OCI-LY7 (cell line): ENCODE results near the gene HCFC2. TPM values are rescaled to one million over a fixed set of nuclear protein-coding genes. Genes with fewer than 3 reads are reported as not detected.

Experiments
- BruUV-seq: library from RNA; stranded (reverse); fragments of 400-500 nt; replicated peaks from 2 replicates; lab custom pipeline; 2021; lab: Mats Ljungman, UMichigan
- CTCF ChIA-PET: fragments of 300-600 bp; sonication (Branson Sonifier 250); formaldehyde crosslinking; loops from one replicate; lab custom pipeline; 2022; ENCODE audit warnings: antibody characterized with exemption; ENCODE audit not compliant: unreplicated experiment; lab: Charles Lee
- POLR2A ChIA-PET: fragments of 300-600 bp; sonication (Branson Sonifier 250); formaldehyde crosslinking; loops from one replicate; lab custom pipeline; 2022; ENCODE audit warnings: antibody characterized with exemption; lab: Charles Lee
- DNase-seq: peaks from one replicate; pipeline ENCODE4 v3.0.0-alpha.2; 2015; ENCODE audit warnings: low spot score
- H2AFZ ChIP-seq: fragments of 200-600 bp; sonication (generic), shearing (Covaris generic); 2 replicates; pipeline ENCODE4 v1.6.1; 2014; ENCODE audit warnings: mild to moderate bottlenecking, antibody characterized with exemption, low read length, moderate library complexity
- H3K27ac ChIP-seq: fragments of 200-600 bp; sonication (generic); 2 replicates; pipeline ENCODE4 v1.5.1; 2014; ENCODE audit warnings: mixed run types, low read depth, mild to moderate bottlenecking, moderate library complexity, low read length, inconsistent platforms; ENCODE audit not compliant: poor library complexity, severe bottlenecking
- H3K36me3 ChIP-seq: fragments of 200-600 bp; sonication (generic); 2 replicates; pipeline ENCODE4 v1.6.1; 2014; ENCODE audit warnings: mild to moderate bottlenecking, antibody characterized with exemption, low read length, moderate library complexity, mixed read lengths; ENCODE audit not compliant: insufficient read depth
- H3K4me1 ChIP-seq: fragments of 200-600 bp; sonication (generic); 2 replicates; pipeline ENCODE4 v1.5.1; 2014; ENCODE audit warnings: mild to moderate bottlenecking, low read length; ENCODE audit not compliant: insufficient read depth, poor library complexity, severe bottlenecking
- H3K4me2 ChIP-seq: fragments of 200-600 bp; sonication (generic); 2 replicates; pipeline ENCODE4 v1.6.1; 2014; ENCODE audit warnings: mild to moderate bottlenecking, low read length
- H3K4me3 ChIP-seq: fragments of 200-600 bp; sonication (generic); 2 replicates; pipeline ENCODE4 v1.5.1; 2014; ENCODE audit warnings: mild to moderate bottlenecking, low read depth, low read length; ENCODE audit not compliant: poor library complexity, severe bottlenecking
- H3K79me2 ChIP-seq: fragments of 200-600 bp; sonication (generic); 2 replicates; pipeline ENCODE4 v1.6.1; 2016; ENCODE audit warnings: low read depth, mild to moderate bottlenecking, low read length, moderate library complexity, mixed read lengths; ENCODE audit not compliant: insufficient read depth
- H3K9me2 ChIP-seq: fragments of 200-600 bp; sonication (generic); 2 replicates; pipeline ENCODE4 v1.6.1; 2016; ENCODE audit warnings: mild to moderate bottlenecking, low read length, mixed read lengths; ENCODE audit not compliant: insufficient read depth
- H3K9me3 ChIP-seq: fragments of 200-600 bp; sonication (generic); 2 replicates; pipeline ENCODE4 v1.6.1; 2014; ENCODE audit warnings: mild to moderate bottlenecking, mixed run types, low read length, mixed read lengths
- H4K20me1 ChIP-seq: fragments of 200-600 bp; sonication (generic); 2 replicates; pipeline ENCODE4 v1.6.1; 2014; ENCODE audit warnings: mild to moderate bottlenecking, antibody characterized with exemption, low read length, moderate library complexity, mixed read lengths; ENCODE audit not compliant: insufficient read depth
- CTCF ChIP-seq: fragments of 200-600 bp; sonication (generic); conservative IDR thresholded peaks from 2 replicates; pipeline ENCODE4 v1.5.1; 2014; ENCODE audit warnings: mild to moderate bottlenecking, antibody characterized with exemption, low read length, moderate library complexity, mixed read lengths
- EZH2phosphoT487 ChIP-seq: fragments of 200-600 bp; sonication (generic); IDR thresholded peaks from 2 replicates; pipeline ENCODE4 v1.6.1; 2018; ENCODE audit warnings: low read depth, borderline replicate concordance, mild to moderate bottlenecking, mixed run types, antibody characterized with exemption, low read length, moderate library complexity, mixed read lengths
- intact Hi-C: fragments of 100-400 bp; cut with micrococcal nuclease; formaldehyde crosslinking; loops from one replicate; pipeline ENCODE4 v1.10.0; 2022; ENCODE audit not compliant: unreplicated experiment
- total RNA-seq, 2 experiments: library from RNA; depleted of rRNA in 1 of 2; stranded (reverse); fragments of >200 nt in 1 of 2; shearing (Covaris generic) in 1 of 2; gene quantifications; 2 replicates each; pipeline ENCODE4 v1.2.3, GENCODE V29; 2014 to 2022

The HCFC2 gene
- total RNA-seq, 2 experiments from 2014 or later: 8.7 to 11.8 TPM

GRCh38 chr12:104055686-104056388 lies 8.5 kb upstream of the HCFC2 start:
- Histone ChIP-seq H3K4me3 (no peak overlapping the region), H3K27ac (no peak overlapping the region), H3K9me2 (no peaks in the 10 kb centered on the region), H3K9me3 (no peaks in the 10 kb centered on the region), H3K36me3 (no peaks in the 10 kb centered on the region), H3K79me2 (no peaks in the 10 kb centered on the region), H3K4me2 (no peak overlapping the region), H3K4me1 (no peaks in the 10 kb centered on the region), H4K20me1 (no peaks in the 10 kb centered on the region), H2AFZ (no peak overlapping the region)
- DNase-seq: no peak
- ChIA-PET CTCF (no interaction called here), POLR2A (no interaction called here)
- no peak for TF ChIP-seq EZH2phosphoT487
- TF ChIP-seq CTCF: no peak
- intact Hi-C loops: no loop called here
- BruUV-seq: no TSS peak

- Histone ChIP-seq H3K4me3 (no peak overlapping the region), H3K79me2 (no peaks in the 10 kb centered on the region), H2AFZ (no peak overlapping the region), H3K4me1 (no peaks in the 10 kb centered on the region), H3K4me2 (no peak overlapping the region), H3K36me3 (no peaks in the 10 kb centered on the region), H3K9me3 (no peaks in the 10 kb centered on the region), H3K27ac (no peak overlapping the region), H4K20me1 (no peaks in the 10 kb centered on the region), H3K9me2 (no peaks in the 10 kb centered on the region)
- ChIA-PET CTCF (no interaction called here), POLR2A (interaction anchor here (0.6 kb wide), 1 partner anchor 28 kb away, joined by 3 read pairs; no protein-coding TSS in a partner anchor)
- BruUV-seq: no TSS peak
- TF ChIP-seq CTCF: no peak
- no peak for TF ChIP-seq EZH2phosphoT487
- DNase-seq: no peak
- intact Hi-C loops: no loop called here
These were observed 7.8 kb upstream of the HCFC2 start for GRCh38 chr12:104056419-104056972.

GRCh38 chr12:104057771-104058197 lies 6.5 kb upstream of the HCFC2 start:
- BruUV-seq: no TSS peak
- POLR2A ChIA-PET: interaction anchor here (1.0 kb wide), 1 partner anchor 52 kb away, joined by 3 read pairs; no protein-coding TSS in a partner anchor
- H3K9me3 ChIP-seq: no peaks in the 10 kb centered on the region
- no peak overlapping the region for H3K4me3 ChIP-seq
- peak; percentile 37 for DNase-seq
- no peak overlapping the region for H3K4me2 ChIP-seq
- no peak overlapping the region for H3K27ac ChIP-seq
- no peaks in the 10 kb centered on the region for H4K20me1 ChIP-seq
- H3K79me2 ChIP-seq: no peaks in the 10 kb centered on the region
- H3K36me3 ChIP-seq: no peaks in the 10 kb centered on the region
- no peak overlapping the region for H2AFZ ChIP-seq
- H3K4me1 ChIP-seq: no peaks in the 10 kb centered on the region
- intact Hi-C loops: loop anchor here (1.0 kb wide), 1 partner anchor 52 kb away; no protein-coding TSS in a partner anchor
- no peak for TF ChIP-seq EZH2phosphoT487
- TF ChIP-seq CTCF: peak; percentile 90
- no peaks in the 10 kb centered on the region for H3K9me2 ChIP-seq
- CTCF ChIA-PET: interaction anchor here (1.4 kb wide), 1 partner anchor 51 kb away, joined by 8 read pairs; no protein-coding TSS in a partner anchor
